Raji (cell line): ENCODE results near the gene ST6GALNAC6.

Experiments used
- POLR2A ChIP-seq: IDR thresholded peaks from 2 replicates; pipeline ENCODE4 v1.6.1; 2011; ENCODE audit warnings: low read depth, low read length, control low read depth; ENCODE audit not compliant: insufficient read depth

ST6GALNAC6 gene

DNA sequence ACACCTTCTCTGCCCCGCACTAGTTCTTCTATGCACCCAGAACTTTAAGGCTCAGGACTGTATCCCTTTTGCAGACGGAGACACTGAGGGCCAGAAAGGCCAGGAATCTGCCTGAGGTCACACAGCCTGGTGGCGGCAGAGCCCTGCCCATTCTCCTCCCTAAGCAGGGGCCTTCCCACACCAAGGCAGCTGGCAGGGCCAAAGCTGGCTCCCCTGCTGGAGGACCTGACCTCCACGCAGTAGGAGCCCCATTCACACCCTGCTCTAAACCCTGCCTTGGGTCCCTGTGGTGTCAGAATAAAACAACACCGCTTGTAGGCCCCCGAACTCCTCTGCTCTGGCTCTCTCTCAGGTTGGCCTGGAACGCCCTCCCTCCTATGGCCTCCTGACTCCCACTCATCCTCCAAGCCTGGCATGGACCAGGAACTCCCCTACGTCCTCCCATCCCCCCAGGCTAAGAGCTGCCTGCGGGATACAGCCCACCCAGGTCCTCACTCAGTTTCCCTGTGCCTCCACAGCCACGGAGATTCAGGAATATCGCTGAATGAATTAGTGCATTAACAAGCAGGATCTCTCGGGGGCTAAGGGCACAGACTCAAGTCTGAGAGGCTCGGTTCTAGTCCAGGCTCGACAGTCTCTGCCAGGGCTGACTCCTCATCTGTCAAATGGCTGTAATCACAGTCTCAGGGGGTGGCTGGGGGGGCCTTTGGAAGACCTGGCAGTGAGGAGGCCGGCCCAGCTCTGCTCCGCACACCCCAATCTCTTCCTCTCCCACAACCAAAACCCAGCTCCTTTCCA lies 2.8 kb downstream of the ST6GALNAC6 start:
- no peak for TF ChIP-seq POLR2A

DNA sequence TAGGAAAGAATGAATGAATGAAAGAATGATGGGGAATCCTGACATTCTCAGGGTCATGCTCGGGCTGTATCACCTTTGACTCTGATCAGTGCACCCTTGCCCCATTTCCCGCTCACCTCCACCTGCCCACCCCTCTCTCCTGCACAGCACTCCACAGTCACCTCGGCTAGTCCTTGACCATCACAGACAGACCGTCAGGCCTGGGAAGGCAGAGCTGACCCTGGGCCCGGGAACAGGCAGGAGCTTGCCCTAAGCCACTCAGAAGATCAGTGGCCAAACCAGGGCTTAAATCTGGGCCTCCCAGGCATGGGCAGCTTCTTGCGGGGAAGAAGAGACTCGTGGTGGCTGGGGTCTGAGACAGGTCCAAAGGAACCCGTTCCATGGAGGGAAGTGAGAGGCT lies 3.6 kb downstream of the ST6GALNAC6 start:
- no peak for TF ChIP-seq POLR2A

DNA sequence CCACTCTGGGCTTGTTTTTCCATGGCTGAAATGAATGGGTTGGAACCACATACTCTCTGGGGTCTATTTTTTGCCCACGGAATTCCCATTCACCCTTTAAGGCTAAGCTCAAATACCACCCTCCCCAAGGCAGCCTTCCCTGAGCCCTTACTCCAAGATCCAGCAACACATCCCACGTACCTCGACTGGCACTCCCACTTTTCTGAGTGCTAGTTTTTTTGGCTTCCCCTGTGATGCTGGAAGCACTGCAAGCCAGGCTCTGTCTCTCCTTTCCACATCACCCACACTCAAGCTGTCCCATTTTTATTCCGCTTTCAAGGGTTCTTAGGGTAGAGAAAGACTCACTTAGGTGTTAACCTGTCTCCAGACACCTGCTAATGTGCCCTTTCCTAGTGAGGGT lies 6.0 kb downstream of the ST6GALNAC6 start:
- TF ChIP-seq POLR2A = no peak

DNA sequence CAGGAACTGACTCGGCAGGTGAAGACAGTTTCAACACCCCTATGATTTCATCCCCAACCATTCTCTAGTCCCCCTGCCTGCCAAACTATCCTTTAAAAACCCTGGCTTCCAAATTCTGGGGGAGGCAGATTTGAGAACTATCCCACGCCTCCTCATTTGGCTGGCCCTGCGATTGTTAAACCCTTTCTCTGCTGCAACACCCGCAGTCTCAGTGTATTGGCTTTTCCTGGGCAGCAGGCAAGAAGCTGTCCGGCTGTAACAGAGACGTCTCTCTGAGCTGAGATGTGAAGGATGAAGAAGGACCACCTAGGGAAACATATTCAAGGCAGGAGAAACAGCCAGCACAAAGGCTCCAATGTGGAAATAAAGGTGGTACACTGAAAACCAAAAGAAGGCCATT lies 6.6 kb downstream of the ST6GALNAC6 start:
- TF ChIP-seq POLR2A = no peak

DNA sequence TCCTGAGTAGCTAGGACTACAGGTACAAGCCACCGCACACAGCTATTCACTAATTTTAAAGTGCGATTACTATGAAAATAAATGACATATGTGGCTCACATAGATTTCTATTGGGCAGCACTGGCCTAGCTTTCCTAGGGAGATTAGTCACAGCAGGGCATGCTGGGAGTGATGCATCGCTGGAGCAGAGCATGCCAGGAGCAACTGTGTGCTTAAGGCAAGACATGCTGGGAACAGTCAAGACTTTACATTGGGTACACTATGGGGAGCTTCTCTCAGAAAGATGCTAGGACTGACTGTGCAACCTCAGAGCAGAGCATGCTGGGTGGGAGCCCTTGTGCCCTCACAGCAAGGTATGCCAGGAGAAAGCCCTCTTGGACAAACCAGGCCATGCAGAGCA lies 9.3 kb downstream of the ST6GALNAC6 start:
- TF ChIP-seq POLR2A = no peak

DNA sequence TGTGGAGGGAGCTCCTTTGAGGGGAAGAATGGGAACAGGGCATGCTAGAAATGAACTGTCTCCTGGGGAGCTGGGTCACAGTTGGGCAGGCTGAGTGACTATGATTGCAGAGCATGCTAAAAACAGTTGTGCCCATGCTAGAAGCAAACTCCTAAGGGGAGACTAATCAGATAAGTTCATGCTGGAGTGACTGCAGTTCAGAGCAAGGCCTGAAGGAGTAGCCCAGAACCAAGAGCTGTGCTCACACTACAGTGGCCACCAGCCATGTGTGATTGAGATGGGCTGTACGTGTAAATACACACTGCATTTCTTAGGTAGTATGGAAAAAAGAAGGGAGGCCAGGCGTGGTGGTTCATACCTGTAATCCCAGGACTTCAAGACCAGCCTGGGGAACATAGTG lies 11.6 kb downstream of the ST6GALNAC6 start:
- no peak for TF ChIP-seq POLR2A

DNA sequence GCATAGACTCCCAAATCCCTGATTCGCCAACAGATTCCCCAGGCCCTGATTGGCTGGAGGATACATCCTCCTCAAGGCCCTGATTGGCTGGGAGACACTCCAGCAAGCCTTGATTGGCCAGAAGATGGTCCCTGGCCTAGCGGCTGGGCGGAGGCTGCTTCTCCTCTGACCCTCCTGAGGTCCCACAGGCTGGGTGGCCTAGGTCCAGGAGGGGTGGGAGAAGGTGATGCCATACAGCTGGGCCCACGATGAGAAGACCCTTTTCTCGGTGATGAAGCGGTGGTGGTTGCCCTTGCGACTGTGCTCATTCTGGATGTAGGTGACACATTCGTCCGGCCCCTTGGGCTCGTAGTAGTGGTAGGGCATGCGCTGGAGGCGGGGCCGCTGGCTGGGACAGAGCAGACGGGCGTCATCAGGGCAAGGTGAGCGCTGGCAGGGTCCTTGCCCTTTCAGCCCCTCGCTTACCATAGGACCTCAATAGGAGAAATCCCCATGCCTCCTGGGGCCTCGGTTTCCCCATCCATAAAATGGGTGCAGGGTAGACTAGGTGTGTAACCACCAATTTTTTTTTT lies 12.9 kb downstream of the ST6GALNAC6 start:
- TF ChIP-seq POLR2A = no peak

DNA sequence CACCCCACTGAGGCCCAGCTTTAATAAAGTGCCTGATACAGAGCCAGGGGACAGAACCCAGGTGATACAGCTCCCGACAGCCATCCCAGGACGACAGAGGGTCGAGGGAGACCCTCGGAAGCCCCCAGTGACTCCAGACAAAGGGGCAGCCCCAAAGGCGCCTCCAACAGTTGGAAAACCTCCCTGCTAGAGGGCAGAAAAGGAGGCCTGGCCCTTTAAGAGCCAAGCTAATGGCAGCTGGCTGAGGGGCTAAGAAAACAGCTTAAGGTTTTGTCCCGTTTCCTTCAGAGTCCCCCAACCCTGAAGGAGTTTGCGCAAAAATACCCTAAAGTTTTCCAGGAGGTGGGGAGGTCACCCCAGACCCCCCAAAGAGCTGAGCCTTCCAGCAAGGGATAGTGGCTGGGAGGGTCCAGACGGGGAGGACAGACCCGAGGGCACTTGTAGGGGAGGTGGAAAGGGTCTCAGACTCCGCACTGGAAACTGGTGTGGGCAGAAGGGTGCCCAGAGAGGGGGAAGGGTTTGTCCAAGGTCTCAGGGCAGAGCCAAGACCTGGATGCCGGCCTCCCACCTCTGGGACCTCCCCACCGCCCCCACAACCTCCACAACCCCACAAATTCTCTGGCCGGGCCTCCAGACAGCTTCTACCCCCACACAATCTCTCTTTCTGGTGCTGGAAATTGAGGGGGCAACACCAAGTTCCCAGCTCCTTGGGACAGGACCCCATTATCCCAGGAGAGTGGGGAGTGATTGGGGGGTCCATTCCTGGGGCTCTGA lies 13.7 kb downstream of the ST6GALNAC6 start:
- no peak for TF ChIP-seq POLR2A

DNA sequence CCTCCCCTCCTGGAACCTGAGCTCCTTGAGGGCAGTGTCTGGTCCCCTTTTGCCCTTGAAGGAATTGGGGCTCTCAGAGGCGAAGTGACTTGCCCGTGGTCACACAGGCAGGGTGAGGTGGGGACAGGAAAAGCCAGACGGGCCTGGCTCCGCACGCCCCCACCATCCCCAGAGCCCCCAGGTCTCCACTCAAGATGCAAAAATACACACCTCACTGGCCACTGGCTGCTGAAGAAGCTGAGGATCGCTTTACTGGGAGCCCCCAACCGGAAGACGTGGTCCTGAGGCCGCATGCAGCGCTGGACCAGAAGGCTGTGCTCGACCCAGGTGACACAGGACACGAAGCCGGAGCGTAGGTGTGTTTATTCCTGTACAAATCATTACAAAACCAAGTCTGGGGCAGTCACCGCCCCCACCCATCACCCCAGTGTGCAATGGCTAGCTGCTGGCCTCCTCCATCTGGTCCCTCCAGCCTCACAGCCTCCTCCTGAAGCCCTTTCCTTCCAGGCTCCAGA lies 14.4 kb downstream of the ST6GALNAC6 start:
- no peak for TF ChIP-seq POLR2A

DNA sequence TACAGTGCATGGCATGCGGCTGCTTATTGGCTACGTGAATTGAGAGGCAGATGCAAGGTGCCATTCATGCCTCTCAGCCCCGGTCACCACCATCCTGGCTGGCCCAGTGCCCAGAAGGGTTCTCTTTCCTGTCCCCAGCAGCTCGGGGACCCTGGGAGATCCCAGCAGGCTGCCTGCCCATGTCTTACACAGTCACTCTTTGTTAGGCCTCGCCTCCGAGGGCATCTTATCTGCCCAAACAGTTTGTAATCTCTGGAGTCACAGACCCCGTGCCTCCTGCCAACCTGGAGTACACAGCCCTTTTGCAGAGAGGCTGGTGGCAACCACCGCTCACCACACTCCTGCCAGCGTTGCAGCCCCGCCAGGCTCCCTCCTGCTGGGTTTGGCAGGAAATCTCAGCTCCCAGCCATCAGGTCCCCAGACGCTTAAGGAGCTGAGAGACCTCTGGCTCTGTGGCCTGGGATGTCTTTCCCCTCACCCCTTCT lies 14.9 kb downstream of the ST6GALNAC6 start:
- no peak for TF ChIP-seq POLR2A

DNA sequence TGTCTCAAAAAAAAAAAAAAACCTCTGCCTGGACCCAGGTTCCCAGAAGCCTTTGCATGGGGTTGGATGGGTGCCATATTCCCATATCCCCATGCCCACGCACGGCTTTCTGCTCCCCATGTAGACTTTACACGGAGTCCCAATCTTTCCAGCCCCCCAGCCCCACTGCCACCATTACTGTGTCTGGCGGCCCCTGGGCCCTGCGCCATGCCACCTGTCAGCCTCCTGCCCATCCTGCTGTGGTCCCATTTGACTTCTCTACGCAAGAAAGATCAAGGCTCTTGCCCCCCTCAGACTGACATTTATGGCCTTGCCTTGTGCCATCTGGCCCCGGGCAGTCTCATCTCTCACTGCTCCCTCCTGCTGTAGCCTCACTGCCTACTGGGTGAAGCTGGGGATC lies 15.4 kb downstream of the ST6GALNAC6 start:
- TF ChIP-seq POLR2A = no peak

DNA sequence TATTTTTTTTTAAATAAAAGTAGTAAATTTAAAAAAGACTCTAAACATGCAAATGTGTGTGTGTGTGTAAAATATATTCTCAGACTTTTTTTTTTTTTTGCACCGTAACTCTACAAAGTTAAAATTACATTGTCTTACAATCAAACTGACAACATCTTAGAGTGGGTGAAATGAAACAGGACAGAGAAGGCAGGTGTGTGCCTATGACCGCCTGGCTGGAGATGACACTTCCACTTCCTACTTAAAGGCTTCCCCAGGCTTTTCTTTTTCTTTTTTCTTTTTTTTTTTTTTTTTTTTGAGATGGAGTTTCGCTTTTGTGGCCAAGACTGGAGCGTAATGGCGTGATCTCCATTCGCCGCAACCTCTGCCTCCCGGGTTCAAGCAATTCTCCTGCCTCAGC lies 19.3 kb downstream of the ST6GALNAC6 start:
- no peak for TF ChIP-seq POLR2A

DNA sequence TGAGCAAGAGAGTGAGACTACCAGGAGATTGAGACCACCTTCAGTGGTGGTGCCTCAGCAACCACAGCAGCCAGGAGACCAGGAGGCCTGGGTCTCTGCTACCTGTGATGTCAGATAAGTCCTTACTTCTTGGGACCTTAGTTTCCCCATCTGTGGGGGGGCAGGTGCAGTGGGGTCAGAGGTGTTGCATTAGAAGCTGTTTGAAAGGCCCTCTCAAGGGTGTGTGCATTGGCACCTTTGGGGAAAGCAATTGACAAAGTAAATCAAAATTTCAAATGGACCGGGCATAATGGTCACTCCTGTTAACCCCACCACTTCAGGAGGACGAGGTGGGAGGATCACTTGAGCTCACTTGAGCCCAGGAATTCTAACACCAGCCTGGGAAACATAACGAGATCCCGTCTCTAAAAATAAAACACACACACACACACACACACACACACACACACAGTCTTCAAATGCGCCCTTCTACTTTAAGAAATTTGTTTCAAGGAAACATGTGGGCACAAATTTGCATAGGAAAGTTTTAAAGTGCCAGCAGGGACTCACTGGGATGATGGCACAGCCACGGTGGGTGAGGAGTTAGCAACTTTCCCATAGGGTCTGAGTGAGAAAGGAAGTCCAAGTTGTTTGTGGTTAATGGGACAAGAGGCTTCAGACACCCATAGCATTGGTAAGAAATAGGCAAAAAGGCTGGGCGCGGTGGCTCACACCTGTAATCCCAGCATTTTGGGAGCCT lies 20.6 kb downstream of the ST6GALNAC6 start:
- no peak for TF ChIP-seq POLR2A

DNA sequence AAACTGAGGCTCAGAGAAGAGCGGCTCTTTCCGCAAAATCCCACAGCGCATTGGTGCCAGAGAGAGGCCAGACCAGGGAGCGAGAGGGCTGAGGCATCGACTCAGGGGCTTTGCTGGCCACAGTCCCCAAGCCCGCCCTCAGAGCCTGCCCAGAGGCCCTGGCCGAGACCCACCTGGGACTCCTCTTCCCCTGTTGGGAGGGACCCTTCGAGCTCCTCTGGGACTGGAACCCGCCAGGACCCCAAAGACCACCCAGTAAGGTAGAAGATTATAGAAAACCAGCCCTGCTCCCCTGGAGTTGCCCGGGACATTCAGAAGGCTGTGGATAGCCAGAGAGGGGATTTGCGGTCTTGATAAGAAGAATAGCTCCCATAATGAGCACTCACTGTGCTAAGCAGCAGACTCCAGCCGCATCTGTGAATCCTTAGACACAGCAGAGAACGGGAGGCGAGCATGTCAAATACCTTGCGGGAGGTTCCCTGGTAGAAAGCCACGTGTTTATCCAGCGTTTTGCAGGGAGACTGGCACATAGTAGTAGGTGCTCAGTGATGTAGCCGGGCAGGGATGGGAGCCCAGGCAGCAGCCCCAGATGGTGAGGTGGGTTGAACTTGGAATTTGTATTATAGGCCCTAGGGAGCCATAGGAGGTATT lies 21.3 kb downstream of the ST6GALNAC6 start:
- TF ChIP-seq POLR2A = no peak
